ENCODE results near the gene CTDSPL2. TPM values are rescaled to one million over a fixed set of nuclear protein-coding genes. Genes with fewer than 3 reads are reported as not detected.

CTDSPL2 gene
- total RNA-seq (10 to 100 TPM; 35.9 to 43.9 TPM), polyA plus RNA-seq (10 to 100 TPM in 1 of 2 donors, 1 to 10 TPM in 1; 7.8 to 17.8 TPM)
- long read RNA-seq, donor 1, full-length matches to known transcripts: 2 of 59 reads
- long read RNA-seq, donor 1, partial matches to known transcripts: 53 of 59 reads
- long read RNA-seq, donor 1, other reads (novel, unspliced or antisense): 4 of 59 reads
- long read RNA-seq, donor 2, full-length matches to known transcripts: 2 of 21 reads
- long read RNA-seq, donor 2, partial matches to known transcripts: 2 of 21 reads
- long read RNA-seq, donor 2, other reads (novel, unspliced or antisense): 17 of 21 reads

- 0 to 1% methylated on average over 53 of the region's 53 CpGs for WGBS, 2 donors
- peak; percentile 99 for DNase-seq
- Histone ChIP-seq H3K27me3 (ENCODE audit: control insufficient read depth in 1 of 2, insufficient read depth in 2 of 2, low read length in 1 of 2) (no peaks in the 10 kb centered on the region), H3K4me1 (ENCODE audit: control insufficient read depth in 1 of 2, insufficient read depth in 2 of 2, low read length in 2 of 2) (peaks cover 0 to 2% of the 10 kb centered on the region in 2 donors), H3K9me3 (ENCODE audit: control insufficient read depth, low read length) (no peaks in the 10 kb centered on the region), H3K36me3 (ENCODE audit: control insufficient read depth in 1 of 2, insufficient read depth in 2 of 2, low read length in 1 of 2) (no peaks in the 10 kb centered on the region), H3K4me3 (ENCODE audit: low read length in 2 of 2) (peak within 1 kb of the TSS; percentile 69 to 87), H3K27ac (ENCODE audit: low read depth in 1 of 2, low read length in 2 of 2) (peak within 1 kb of the TSS; percentile 38 to 76)
- ATAC-seq (ENCODE audit: low FRiP score): peak; percentile 100
- intact Hi-C loops (cut with DNase I): loop anchor here in 1 of 2 donors (2.0 to 5.0 kb wide), 2 partner anchors 110 to 140 kb away; partner anchors contain the start of genes EIF3J and GOLM2
Observed at GRCh38 chr15:44426975-44427755, at the start of gene CTDSPL2. Gene CTDSPL2 (plus strand): TSS chr15:44427629. CDS start chr15:44459015, 31,386 bp downstream.

GRCh38 chr15:44381236-44381635 lies 46.2 kb upstream of the CTDSPL2 start:
- Histone ChIP-seq H3K4me3 (ENCODE audit: low read length in 2 of 2) (no peak overlapping the region), H3K36me3 (ENCODE audit: control insufficient read depth in 1 of 2, insufficient read depth in 2 of 2, low read length in 1 of 2) (no peaks in the 10 kb centered on the region), H3K4me1 (ENCODE audit: control insufficient read depth in 1 of 2, insufficient read depth in 2 of 2, low read length in 2 of 2) (no peaks in the 10 kb centered on the region), H3K27ac (ENCODE audit: low read depth in 1 of 2, low read length in 2 of 2) (no peak overlapping the region), H3K27me3 (ENCODE audit: control insufficient read depth in 1 of 2, insufficient read depth in 2 of 2, low read length in 1 of 2) (no peaks in the 10 kb centered on the region), H3K9me3 (ENCODE audit: control insufficient read depth, low read length) (no peaks in the 10 kb centered on the region)
- DNase-seq: no peak
- ATAC-seq (ENCODE audit: low FRiP score): no peak
- intact Hi-C loops (cut with DNase I): no loop called here

- H3K36me3 ChIP-seq (ENCODE audit: control insufficient read depth in 1 of 2, insufficient read depth in 2 of 2, low read length in 1 of 2): no peaks in the 10 kb centered on the region
- no peak overlapping the region for H3K27ac ChIP-seq (ENCODE audit: low read depth in 1 of 2, low read length in 2 of 2)
- no peaks in the 10 kb centered on the region for H3K27me3 ChIP-seq (ENCODE audit: control insufficient read depth in 1 of 2, insufficient read depth in 2 of 2, low read length in 1 of 2)
- no peak for DNase-seq
- H3K9me3 ChIP-seq (ENCODE audit: control insufficient read depth, low read length): no peaks in the 10 kb centered on the region
- no peak overlapping the region for H3K4me3 ChIP-seq (ENCODE audit: low read length in 2 of 2)
- 48 to 78% methylated on average over 1 of the region's 1 CpG for WGBS, 2 donors
- H3K4me1 ChIP-seq (ENCODE audit: control insufficient read depth in 1 of 2, insufficient read depth in 2 of 2, low read length in 2 of 2): no peaks in the 10 kb centered on the region
- ATAC-seq (ENCODE audit: low FRiP score): no peak
- intact Hi-C loops (cut with DNase I): no loop called here
Observed at GRCh38 chr15:44385344-44385942, 42.0 kb upstream of the CTDSPL2 start.

GRCh38 chr15:44394062-44394461 lies 33.4 kb upstream of the CTDSPL2 start:
- Histone ChIP-seq H3K4me3 (ENCODE audit: low read length in 2 of 2) (no peak overlapping the region), H3K27me3 (ENCODE audit: control insufficient read depth in 1 of 2, insufficient read depth in 2 of 2, low read length in 1 of 2) (no peaks in the 10 kb centered on the region), H3K9me3 (ENCODE audit: control insufficient read depth, low read length) (no peaks in the 10 kb centered on the region), H3K4me1 (ENCODE audit: control insufficient read depth in 1 of 2, insufficient read depth in 2 of 2, low read length in 2 of 2) (no peaks in the 10 kb centered on the region), H3K27ac (ENCODE audit: low read depth in 1 of 2, low read length in 2 of 2) (no peak overlapping the region), H3K36me3 (ENCODE audit: control insufficient read depth in 1 of 2, insufficient read depth in 2 of 2, low read length in 1 of 2) (no peaks in the 10 kb centered on the region)
- intact Hi-C loops (cut with DNase I): no loop called here
- ATAC-seq (ENCODE audit: low FRiP score) (no peak), DNase-seq (no peak)
- WGBS, 2 donors: 83 to 88% methylated on average over 3 of the region's 3 CpGs

- intact Hi-C loops (cut with DNase I): no loop called here
- Histone ChIP-seq H3K36me3 (ENCODE audit: control insufficient read depth in 1 of 2, insufficient read depth in 2 of 2, low read length in 1 of 2) (no peaks in the 10 kb centered on the region), H3K4me3 (ENCODE audit: low read length in 2 of 2) (no peak overlapping the region), H3K27me3 (ENCODE audit: control insufficient read depth in 1 of 2, insufficient read depth in 2 of 2, low read length in 1 of 2) (no peaks in the 10 kb centered on the region), H3K4me1 (ENCODE audit: control insufficient read depth in 1 of 2, insufficient read depth in 2 of 2, low read length in 2 of 2) (no peaks in the 10 kb centered on the region), H3K9me3 (ENCODE audit: control insufficient read depth, low read length) (no peaks in the 10 kb centered on the region), H3K27ac (ENCODE audit: low read depth in 1 of 2, low read length in 2 of 2) (no peak overlapping the region)
- WGBS, 2 donors: 88 to 92% methylated on average over 1 of the region's 1 CpG
- DNase-seq: no peak
- ATAC-seq (ENCODE audit: low FRiP score): no peak
Observed at GRCh38 chr15:44394562-44394961, 32.9 kb upstream of the CTDSPL2 start.

- Histone ChIP-seq H3K27ac (ENCODE audit: low read depth in 1 of 2, low read length in 2 of 2) (no peak overlapping the region), H3K36me3 (ENCODE audit: control insufficient read depth in 1 of 2, insufficient read depth in 2 of 2, low read length in 1 of 2) (no peaks in the 10 kb centered on the region), H3K27me3 (ENCODE audit: control insufficient read depth in 1 of 2, insufficient read depth in 2 of 2, low read length in 1 of 2) (no peaks in the 10 kb centered on the region), H3K4me3 (ENCODE audit: low read length in 2 of 2) (no peak overlapping the region), H3K4me1 (ENCODE audit: control insufficient read depth in 1 of 2, insufficient read depth in 2 of 2, low read length in 2 of 2) (no peaks in the 10 kb centered on the region), H3K9me3 (ENCODE audit: control insufficient read depth, low read length) (no peaks in the 10 kb centered on the region)
- DNase-seq (no peak), ATAC-seq (ENCODE audit: low FRiP score) (no peak)
- WGBS, 2 donors: 92 to 93% methylated on average over 1 of the region's 1 CpG
- intact Hi-C loops (cut with DNase I): no loop called here
Observed at GRCh38 chr15:44397869-44398268, 29.6 kb upstream of the CTDSPL2 start.

GRCh38 chr15:44414001-44414400 lies 13.4 kb upstream of the CTDSPL2 start:
- no peaks in the 10 kb centered on the region for H3K4me1 ChIP-seq (ENCODE audit: control insufficient read depth in 1 of 2, insufficient read depth in 2 of 2, low read length in 2 of 2)
- no peaks in the 10 kb centered on the region for H3K9me3 ChIP-seq (ENCODE audit: control insufficient read depth, low read length)
- no peak for ATAC-seq (ENCODE audit: low FRiP score)
- DNase-seq: no peak
- intact Hi-C loops (cut with DNase I): no loop called here
- no peak overlapping the region for H3K27ac ChIP-seq (ENCODE audit: low read depth in 1 of 2, low read length in 2 of 2)
- no peaks in the 10 kb centered on the region for H3K27me3 ChIP-seq (ENCODE audit: control insufficient read depth in 1 of 2, insufficient read depth in 2 of 2, low read length in 1 of 2)
- no peaks in the 10 kb centered on the region for H3K36me3 ChIP-seq (ENCODE audit: control insufficient read depth in 1 of 2, insufficient read depth in 2 of 2, low read length in 1 of 2)
- 93 to 94% methylated on average over 3 of the region's 3 CpGs for WGBS, 2 donors
- no peak overlapping the region for H3K4me3 ChIP-seq (ENCODE audit: low read length in 2 of 2)

- Histone ChIP-seq H3K4me1 (ENCODE audit: control insufficient read depth in 1 of 2, insufficient read depth in 2 of 2, low read length in 2 of 2) (peaks cover 0 to 2% of the 10 kb centered on the region in 2 donors), H3K4me3 (ENCODE audit: low read length in 2 of 2) (peak overlapping the region; percentile 69 to 87), H3K9me3 (ENCODE audit: control insufficient read depth, low read length) (no peaks in the 10 kb centered on the region), H3K27ac (ENCODE audit: low read depth in 1 of 2, low read length in 2 of 2) (peak overlapping the region; percentile 10 to 76), H3K27me3 (ENCODE audit: control insufficient read depth in 1 of 2, insufficient read depth in 2 of 2, low read length in 1 of 2) (no peaks in the 10 kb centered on the region), H3K36me3 (ENCODE audit: control insufficient read depth in 1 of 2, insufficient read depth in 2 of 2, low read length in 1 of 2) (no peaks in the 10 kb centered on the region)
- intact Hi-C loops (cut with DNase I): loop anchor here in 1 of 2 donors (2.0 to 5.0 kb wide), 2 partner anchors 109 to 141 kb away; partner anchors contain the start of genes EIF3J and GOLM2
- ATAC-seq (ENCODE audit: low FRiP score) (peak; percentile 34), DNase-seq (no peak)
- WGBS, 2 donors: 1 to 2% methylated on average over 27 of the region's 27 CpGs
Observed at GRCh38 chr15:44427756-44428724, 611 bp downstream of the CTDSPL2 start.
